ENCODE data around the gene CHCHD6.

The CHCHD6 gene

GRCh38 chr3:126703512-126704493 lies at the start of gene CHCHD6:
Gene CHCHD6 (plus strand): TSS chr3:126704240. CDS start chr3:126704313, 73 bp downstream.
- peak; percentile 99 for DNase-seq (ENCODE audit: low spot score)

GRCh38 chr3:126654571-126655383 lies 49.3 kb upstream of the CHCHD6 start, which contains the start of gene TXNRD3:
Gene TXNRD3 (minus strand): TSS chr3:126655124.
- peak; percentile 77 for DNase-seq (ENCODE audit: low spot score)

GRCh38 chr3:126655887-126656286 lies 48.2 kb upstream of the CHCHD6 start:
- DNase-seq (ENCODE audit: low spot score), result no peak

GRCh38 chr3:126656371-126657134 lies 47.5 kb upstream of the CHCHD6 start:
- no peak for DNase-seq (ENCODE audit: low spot score)

GRCh38 chr3:126657901-126658300 lies 46.1 kb upstream of the CHCHD6 start:
- no peak for DNase-seq (ENCODE audit: low spot score)

GRCh38 chr3:126658584-126658983 lies 45.5 kb upstream of the CHCHD6 start:
- no peak for DNase-seq (ENCODE audit: low spot score)

GRCh38 chr3:126659915-126660886 lies 43.8 kb upstream of the CHCHD6 start:
- DNase-seq (ENCODE audit: low spot score), result no peak

GRCh38 chr3:126661532-126662364 lies 42.3 kb upstream of the CHCHD6 start:
- DNase-seq (ENCODE audit: low spot score), result no peak

- DNase-seq (ENCODE audit: low spot score), result no peak
These were observed 40.8 kb upstream of the CHCHD6 start for GRCh38 chr3:126663257-126663656.

GRCh38 chr3:126663750-126664149 lies 40.3 kb upstream of the CHCHD6 start:
- DNase-seq (ENCODE audit: low spot score), result no peak

GRCh38 chr3:126664591-126665214 lies 39.3 kb upstream of the CHCHD6 start:
- no peak for DNase-seq (ENCODE audit: low spot score)

GRCh38 chr3:126665221-126665936 lies 38.7 kb upstream of the CHCHD6 start:
- DNase-seq (ENCODE audit: low spot score), result no peak

- no peak for DNase-seq (ENCODE audit: low spot score)
These were observed 37.9 kb upstream of the CHCHD6 start for GRCh38 chr3:126665959-126666657.

- no peak for DNase-seq (ENCODE audit: low spot score)
These were observed 37.1 kb upstream of the CHCHD6 start for GRCh38 chr3:126666658-126667528.

- DNase-seq (ENCODE audit: low spot score), result no peak
These were observed 36.2 kb upstream of the CHCHD6 start for GRCh38 chr3:126667631-126668449.

Measured in hepatic stellate cell (primary cell).